ENCODE measurements around the gene FASTKD1.
"Not testable (repeated sequence)": the region's sequence is repeated elsewhere in the genome, so short reads cannot be mapped to it uniquely, and the experiment has no call there.

Gene FASTKD1

DNA sequence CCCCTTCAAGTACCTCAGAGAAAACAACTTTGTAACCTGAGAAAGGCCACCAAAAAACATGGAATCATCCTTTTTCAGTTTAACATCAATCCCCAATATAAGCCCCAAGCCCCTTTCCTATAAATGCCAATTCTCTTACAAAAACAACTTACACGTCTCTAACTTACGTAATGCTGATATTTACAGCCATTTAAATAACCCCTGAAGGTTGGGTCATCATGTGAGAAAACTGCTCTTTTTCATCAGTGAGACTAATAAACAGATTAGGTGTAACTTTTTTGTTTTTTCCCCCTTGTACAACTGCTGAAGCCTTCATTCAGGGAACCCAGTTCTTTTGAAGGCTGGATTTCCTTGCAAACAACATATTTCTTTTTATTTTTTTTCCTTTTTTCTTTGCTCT, 3.7 kb downstream of the FASTKD1 start:
- no peak for DNase-seq

GRCh38 chr2:169565686-169566085, 8.0 kb downstream of the FASTKD1 start:
- DNase-seq, result no peak

DNA sequence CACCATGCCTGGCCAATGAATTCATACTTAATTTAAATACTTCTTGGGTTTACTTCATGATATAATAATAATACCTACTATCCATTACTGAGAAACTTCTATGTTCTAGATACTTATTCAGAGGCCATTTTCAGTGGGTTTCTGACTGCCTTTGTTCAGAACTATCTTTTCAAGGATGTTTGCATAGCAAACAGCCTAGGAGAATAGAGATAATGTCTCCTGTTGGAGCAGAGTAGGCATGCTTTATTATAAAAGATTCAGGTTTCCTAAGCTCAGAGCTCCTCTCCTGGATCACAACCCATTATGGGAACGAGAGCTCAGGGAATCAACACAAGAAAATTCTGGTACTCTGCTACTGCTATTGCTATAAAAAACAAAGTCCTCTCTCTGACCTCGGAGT, 11.1 kb downstream of the FASTKD1 start:
- no peak for DNase-seq

- not testable (repeated sequence) for DNase-seq
Measured at GRCh38 chr2:169562084-169562483, 11.6 kb downstream of the FASTKD1 start.

DNA sequence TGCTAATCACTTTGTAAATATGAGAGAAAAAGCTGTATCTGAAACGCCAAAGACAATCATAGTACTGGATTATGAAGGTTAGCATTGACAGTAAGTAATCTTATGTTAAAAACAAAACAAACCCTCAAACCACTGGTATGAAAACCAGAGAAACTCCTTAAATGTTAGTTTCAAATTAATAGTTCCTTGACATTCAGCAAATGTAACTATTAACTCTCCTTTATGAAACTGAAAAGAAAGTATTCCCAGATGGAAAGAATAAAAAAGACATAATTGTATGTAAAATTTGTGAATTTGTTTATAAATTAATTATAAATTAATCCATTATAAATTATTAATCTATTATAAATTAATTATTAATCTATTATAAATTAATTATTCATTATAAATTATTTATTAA, 12.3 kb downstream of the FASTKD1 start:
- DNase-seq, result no peak

DNA sequence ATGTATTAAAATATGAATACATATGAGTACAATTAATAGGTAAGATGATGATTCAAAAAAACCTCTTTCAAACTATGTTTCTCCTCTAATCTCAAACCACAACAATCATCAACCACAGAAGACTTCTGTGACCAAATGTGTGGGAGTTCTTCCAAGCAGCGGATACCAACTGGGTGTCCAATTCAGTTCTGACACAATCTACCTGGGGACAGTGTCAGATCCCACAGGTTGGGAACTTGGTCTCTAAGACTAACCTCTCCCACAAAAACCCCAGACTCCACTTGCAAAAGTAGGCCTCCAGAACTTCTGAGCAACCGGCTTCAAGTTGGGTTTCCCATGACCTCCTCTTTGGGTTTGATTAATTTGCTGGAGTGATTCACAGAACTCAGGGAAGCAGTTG, 26.9 kb downstream of the FASTKD1 start:
- no peak for DNase-seq

GRCh38 chr2:169542433-169542832, 31.2 kb downstream of the FASTKD1 start:
- no peak for DNase-seq

GRCh38 chr2:169540146-169540545, 33.5 kb downstream of the FASTKD1 start:
- no peak for DNase-seq

GRCh38 chr2:169539460-169539859, 34.2 kb downstream of the FASTKD1 start:
- DNase-seq, result not testable (repeated sequence)

GRCh38 chr2:169528271-169528701, 45.4 kb downstream of the FASTKD1 start:
- no peak for DNase-seq

DNA sequence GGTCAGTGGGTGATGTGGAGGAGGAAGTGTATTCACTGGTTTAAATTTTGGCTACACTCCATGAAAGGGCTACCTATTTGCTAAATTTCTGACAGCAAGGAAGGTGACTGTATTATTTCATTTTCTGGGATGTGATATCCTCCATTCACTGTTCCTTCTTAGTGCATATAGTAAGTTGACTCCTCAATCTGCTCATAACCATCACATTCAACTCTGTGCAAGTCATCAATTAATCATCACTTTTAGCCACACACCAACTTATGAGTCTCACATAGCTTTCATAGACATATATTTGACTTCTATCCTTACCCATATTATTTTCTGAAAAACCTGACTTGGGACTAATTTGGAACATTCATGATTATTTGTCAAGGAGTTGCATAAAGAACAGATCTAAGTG, 47.2 kb downstream of the FASTKD1 start:
- DNase-seq, result no peak

- DNase-seq, result peak; percentile 38
Measured at GRCh38 chr2:169525434-169525833, 48.2 kb downstream of the FASTKD1 start.

DNA sequence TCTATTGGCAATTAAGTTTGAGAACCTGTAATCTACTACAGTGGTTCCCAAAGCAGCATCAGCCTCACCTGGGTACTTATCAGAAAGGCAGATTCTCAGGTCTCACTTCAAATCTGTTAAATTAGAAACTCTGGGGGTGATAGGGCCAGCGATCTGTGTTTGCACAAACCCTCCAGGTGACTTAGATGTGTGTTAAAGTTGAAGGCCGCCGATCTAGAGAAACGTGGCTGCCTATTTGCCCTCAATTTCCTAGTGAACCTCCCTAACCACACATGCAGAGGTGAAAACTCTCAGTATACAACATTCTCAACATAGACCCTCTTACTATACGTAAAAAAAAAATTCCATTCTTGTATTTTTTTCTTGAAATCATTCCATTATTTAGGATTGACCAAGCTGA, 50.0 kb downstream of the FASTKD1 start:
- DNase-seq, result no peak

GRCh38 chr2:169520896-169521295, 52.8 kb downstream of the FASTKD1 start:
- no peak for DNase-seq

GRCh38 chr2:169516488-169516995, 57.1 kb downstream of the FASTKD1 start:
- not testable (repeated sequence) for DNase-seq

DNA sequence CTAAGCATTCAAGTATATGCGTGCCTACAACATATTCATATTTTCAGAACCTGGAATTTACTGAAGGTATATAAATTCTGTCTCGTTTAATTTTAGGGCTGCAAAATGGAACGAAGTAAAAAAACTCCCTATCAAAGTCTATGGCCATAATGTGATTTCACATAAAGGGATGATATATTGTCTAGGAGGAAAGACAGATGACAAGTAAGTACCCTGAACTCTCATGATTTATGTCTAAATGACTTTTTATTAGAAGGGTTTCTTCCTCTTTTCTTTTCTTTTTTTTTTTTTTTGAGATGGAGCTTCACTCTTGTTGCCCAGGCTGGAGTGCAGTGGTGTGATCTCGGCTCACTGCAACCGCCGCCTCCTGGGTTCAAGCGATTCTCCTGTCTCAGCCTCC, 58.9 kb downstream of the FASTKD1 start:
- DNase-seq, result not testable (repeated sequence)

GRCh38 chr2:169513926-169514325, 59.7 kb downstream of the FASTKD1 start:
- no peak for DNase-seq

DNA sequence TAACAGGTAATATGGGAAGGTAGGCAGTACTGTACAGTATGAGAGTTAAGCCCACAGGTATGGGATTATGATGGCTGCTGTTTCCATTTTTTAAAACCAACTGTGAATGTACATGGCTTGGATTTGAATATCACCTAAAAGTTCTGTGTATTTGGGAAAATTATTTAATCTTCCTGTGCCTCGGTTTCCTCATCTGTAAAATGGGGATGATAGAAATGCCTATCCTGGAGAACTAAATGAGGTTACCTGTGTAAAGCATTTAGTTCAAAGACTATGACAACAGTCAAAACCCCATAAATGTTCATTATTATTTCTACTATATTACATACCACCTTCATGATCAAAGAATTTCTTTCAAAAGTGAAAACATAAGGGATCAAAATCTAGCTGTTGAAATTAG, 60.6 kb downstream of the FASTKD1 start:
- DNase-seq, result no peak

DNA sequence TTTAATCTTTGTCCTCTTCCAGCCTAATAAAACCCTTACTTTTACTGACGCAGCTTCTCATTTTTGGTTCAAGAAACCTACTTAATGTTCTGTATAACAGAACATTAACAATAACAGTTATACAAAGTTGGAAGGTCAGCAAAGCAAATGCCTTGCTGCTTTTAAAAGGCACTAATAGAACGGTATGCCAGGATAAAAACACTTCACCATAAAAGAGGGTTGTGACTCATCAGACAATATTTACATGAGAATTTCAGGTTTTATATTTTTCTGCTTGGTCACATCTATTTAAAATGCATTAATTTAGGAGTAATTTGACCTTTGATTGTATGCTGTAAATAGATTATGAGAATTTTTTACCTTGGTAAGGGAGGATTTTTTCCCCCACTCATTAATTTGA, 61.1 kb downstream of the FASTKD1 start:
- no peak for DNase-seq

GRCh38 chr2:169511818-169512217, 61.8 kb downstream of the FASTKD1 start:
- DNase-seq, result no peak

DNA sequence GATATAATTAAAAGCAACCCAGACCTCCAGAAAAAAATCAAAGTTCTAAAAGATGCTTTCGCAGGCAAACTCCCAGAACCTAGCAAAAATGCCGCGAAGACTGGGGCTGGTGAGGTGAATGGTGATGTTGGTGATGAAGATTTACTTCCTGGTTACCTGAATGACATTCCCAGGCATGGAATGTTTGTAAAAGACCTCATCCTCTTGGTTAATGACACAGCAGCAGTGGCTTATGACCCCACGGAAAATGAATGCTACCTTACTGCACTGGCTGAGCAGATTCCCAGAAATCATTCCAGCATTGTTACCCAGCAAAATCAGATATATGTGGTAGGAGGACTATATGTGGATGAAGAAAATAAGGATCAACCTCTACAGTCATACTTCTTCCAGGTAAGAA, 63.2 kb downstream of the FASTKD1 start:
- DNase-seq, result no peak

DNA sequence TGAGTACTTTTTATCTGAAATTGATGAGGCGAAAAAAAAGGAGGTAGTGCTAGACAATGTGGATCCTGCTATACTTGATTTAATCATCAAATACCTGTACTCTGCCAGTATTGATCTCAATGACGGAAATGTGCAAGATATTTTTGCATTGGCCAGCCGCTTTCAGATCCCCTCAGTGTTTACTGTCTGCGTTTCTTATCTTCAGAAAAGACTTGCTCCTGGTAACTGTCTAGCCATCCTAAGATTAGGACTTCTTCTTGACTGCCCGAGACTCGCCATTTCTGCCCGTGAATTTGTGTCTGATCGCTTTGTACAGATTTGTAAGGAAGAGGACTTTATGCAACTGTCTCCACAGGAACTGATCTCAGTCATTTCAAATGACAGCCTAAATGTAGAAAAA, 63.7 kb downstream of the FASTKD1 start:
- DNase-seq, result no peak

GRCh38 chr2:169509298-169509885, 64.3 kb downstream of the FASTKD1 start, which contains the start of gene KLHL41:
TSS of gene KLHL41 (plus strand) at chr2:169509702. CDS start at chr2:169509779, 77 bp downstream.
- no peak for DNase-seq

GRCh38 chr2:169507698-169508097, 66.0 kb downstream of the FASTKD1 start:
- DNase-seq, result peak; percentile 78

GRCh38 chr2:169504651-169505050, 69.0 kb downstream of the FASTKD1 start:
- DNase-seq, result no peak

Data from NCI-H774 (cell line).